ENCODE results near the gene DNAJC28.

The DNAJC28 gene
- long read RNA-seq: 0 reads

- DNase-seq (ENCODE audit: low read depth in 1 of 2, low spot score in 1 of 2): peak; percentile 78 to 90
- no peak for TF ChIP-seq SPI1 (IDR thresholded peaks at IDR 0.05; ENCODE audit: borderline replicate concordance, low read depth)
- TF ChIP-seq REST (IDR thresholded peaks at IDR 0.05; ENCODE audit: insufficient replicate concordance, low read depth): no peak
- TF ChIP-seq POLR2AphosphoS5 (IDR thresholded peaks at IDR 0.05; ENCODE audit: low read depth): no peak
- no peak for TF ChIP-seq CTCF (IDR thresholded peaks at IDR 0.05; ENCODE audit: insufficient read depth, low read length)
- no peak for TF ChIP-seq GABPA (IDR thresholded peaks at IDR 0.05; ENCODE audit: low read depth)
- Histone ChIP-seq H3K27ac (replicated peaks) (peak within 1 kb of the TSS; percentile 55), H3K27me3 (ENCODE audit: insufficient read depth, poor library complexity, severe bottlenecking) (no peaks in the 10 kb centered on the region), H3K4me3 (replicated peaks; ENCODE audit: insufficient read depth, low read length) (peak within 1 kb of the TSS; percentile 73)
These were observed at the start of gene DNAJC28 for GRCh38 chr21:33491373-33492102. Gene DNAJC28 (minus strand): TSS chr21:33491716. CDS start chr21:33489393, 2,323 bp downstream.

- Histone ChIP-seq H3K4me3 (replicated peaks; ENCODE audit: insufficient read depth, low read length) (peak overlapping the region; percentile 79), H3K27me3 (ENCODE audit: insufficient read depth, poor library complexity, severe bottlenecking) (no peaks in the 10 kb centered on the region), H3K27ac (replicated peaks) (peak overlapping the region; percentile 98)
- peak; percentile 22 to 50 for DNase-seq (ENCODE audit: low read depth in 1 of 2, low spot score in 1 of 2)
- no peak for TF ChIP-seq GABPA (IDR thresholded peaks at IDR 0.05; ENCODE audit: low read depth)
- no peak for TF ChIP-seq REST (IDR thresholded peaks at IDR 0.05; ENCODE audit: insufficient replicate concordance, low read depth)
- no peak for TF ChIP-seq SPI1 (IDR thresholded peaks at IDR 0.05; ENCODE audit: borderline replicate concordance, low read depth)
- no peak for TF ChIP-seq POLR2AphosphoS5 (IDR thresholded peaks at IDR 0.05; ENCODE audit: low read depth)
- no peak for TF ChIP-seq CTCF (IDR thresholded peaks at IDR 0.05; ENCODE audit: insufficient read depth, low read length)
These were observed 49.7 kb upstream of the DNAJC28 start for GRCh38 chr21:33541105-33541711.

- H3K27me3 ChIP-seq (ENCODE audit: insufficient read depth, poor library complexity, severe bottlenecking): no peaks in the 10 kb centered on the region
- DNase-seq (ENCODE audit: low read depth in 1 of 2, low spot score in 1 of 2): no peak
- peak overlapping the region; percentile 98 for H3K27ac ChIP-seq (replicated peaks)
- peak overlapping the region; percentile 79 for H3K4me3 ChIP-seq (replicated peaks; ENCODE audit: insufficient read depth, low read length)
- no peak for TF ChIP-seq POLR2AphosphoS5 (IDR thresholded peaks at IDR 0.05; ENCODE audit: low read depth)
- TF ChIP-seq CTCF (IDR thresholded peaks at IDR 0.05; ENCODE audit: insufficient read depth, low read length): no peak
- TF ChIP-seq GABPA (IDR thresholded peaks at IDR 0.05; ENCODE audit: low read depth): no peak
- TF ChIP-seq REST (IDR thresholded peaks at IDR 0.05; ENCODE audit: insufficient replicate concordance, low read depth): no peak
These were observed 49.2 kb upstream of the DNAJC28 start for GRCh38 chr21:33540711-33541104.
